Activated CD4-positive, CD25-positive, alpha-beta regulatory T cell treated with anti-CD3 and anti-CD28 coated beads, Interleukin-2, amount 50 U/mL, for 24 hours (primary cell): ENCODE data around the gene SH3TC2.

Source experiments
- ATAC-seq, 2 donors: fragments of 150-1000 bp; cut with Tn5 transposase; one replicate each; pipeline ENCODE4 v1.10.0; 2021; ENCODE audit warnings: mild to moderate bottlenecking in 1 of 2, moderate library complexity in 1 of 2

The SH3TC2 gene

GRCh38 chr5:148967783-148968182 lies 95.1 kb downstream of the SH3TC2 start:
- no peak for ATAC-seq

- ATAC-seq, result no peak
Measured at GRCh38 chr5:148966938-148967337, 95.9 kb downstream of the SH3TC2 start.

GRCh38 chr5:148966348-148966747 lies 96.5 kb downstream of the SH3TC2 start:
- ATAC-seq, result no peak

- no peak for ATAC-seq
Measured at GRCh38 chr5:148965511-148966265, 97.2 kb downstream of the SH3TC2 start.

GRCh38 chr5:148963664-148964063 lies 99.2 kb downstream of the SH3TC2 start:
- ATAC-seq, result no peak

GRCh38 chr5:148962761-148963324 lies 100.0 kb downstream of the SH3TC2 start:
- no peak for ATAC-seq

GRCh38 chr5:148962200-148962550 lies 100.7 kb downstream of the SH3TC2 start:
- no peak for ATAC-seq

GRCh38 chr5:148961261-148962199 lies 101.3 kb downstream of the SH3TC2 start:
- no peak for ATAC-seq

GRCh38 chr5:148960070-148960769 lies 102.6 kb downstream of the SH3TC2 start:
- no peak for ATAC-seq

GRCh38 chr5:148957591-148958202 lies 105.2 kb downstream of the SH3TC2 start:
- ATAC-seq, result no peak

GRCh38 chr5:148956477-148957385 lies 106.1 kb downstream of the SH3TC2 start:
- no peak for ATAC-seq
